ENCODE measurements around the gene POU6F2. TPM values are rescaled to one million over a fixed set of nuclear protein-coding genes. Genes with fewer than 3 reads are reported as not detected.

The POU6F2 gene
- total RNA-seq, 1 experiment from 2014 or later, result 0.64 TPM

DNA sequence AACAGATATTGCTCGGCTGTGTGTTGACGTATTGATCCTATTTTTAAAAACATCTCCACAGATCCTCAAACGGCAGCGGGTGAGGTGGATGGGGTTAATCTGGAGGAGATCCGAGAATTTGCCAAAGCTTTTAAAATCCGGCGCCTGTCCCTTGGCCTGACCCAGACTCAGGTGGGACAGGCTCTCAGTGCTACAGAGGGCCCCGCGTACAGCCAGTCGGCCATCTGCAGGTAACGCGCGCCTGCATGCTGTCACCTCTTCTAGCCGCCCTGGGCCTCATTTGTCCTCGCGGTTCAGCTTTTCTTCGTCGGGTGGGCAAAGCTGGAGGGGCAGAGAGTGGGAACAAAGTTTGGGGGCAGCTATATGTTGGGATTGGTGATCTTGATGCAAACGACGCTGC, 482.8 kb downstream of the POU6F2 start:
- Mint-ChIP-seq H3K4me1 (ENCODE audit: low read depth, unreplicated experiment) (peaks cover 10% of the 10 kb centered on the region), H3K27me3 (ENCODE audit: unreplicated experiment) (peaks cover 18% of the 10 kb centered on the region), H3K36me3 (ENCODE audit: insufficient read depth, unreplicated experiment) (no peaks in the 10 kb centered on the region), H3K4me3 (ENCODE audit: low read depth, unreplicated experiment) (no peak overlapping the region), H3K9me3 (ENCODE audit: low read depth, unreplicated experiment) (no peaks in the 10 kb centered on the region), H3K27ac (ENCODE audit: unreplicated experiment) (no peak overlapping the region)
- TF ChIP-seq, protein P1, sequence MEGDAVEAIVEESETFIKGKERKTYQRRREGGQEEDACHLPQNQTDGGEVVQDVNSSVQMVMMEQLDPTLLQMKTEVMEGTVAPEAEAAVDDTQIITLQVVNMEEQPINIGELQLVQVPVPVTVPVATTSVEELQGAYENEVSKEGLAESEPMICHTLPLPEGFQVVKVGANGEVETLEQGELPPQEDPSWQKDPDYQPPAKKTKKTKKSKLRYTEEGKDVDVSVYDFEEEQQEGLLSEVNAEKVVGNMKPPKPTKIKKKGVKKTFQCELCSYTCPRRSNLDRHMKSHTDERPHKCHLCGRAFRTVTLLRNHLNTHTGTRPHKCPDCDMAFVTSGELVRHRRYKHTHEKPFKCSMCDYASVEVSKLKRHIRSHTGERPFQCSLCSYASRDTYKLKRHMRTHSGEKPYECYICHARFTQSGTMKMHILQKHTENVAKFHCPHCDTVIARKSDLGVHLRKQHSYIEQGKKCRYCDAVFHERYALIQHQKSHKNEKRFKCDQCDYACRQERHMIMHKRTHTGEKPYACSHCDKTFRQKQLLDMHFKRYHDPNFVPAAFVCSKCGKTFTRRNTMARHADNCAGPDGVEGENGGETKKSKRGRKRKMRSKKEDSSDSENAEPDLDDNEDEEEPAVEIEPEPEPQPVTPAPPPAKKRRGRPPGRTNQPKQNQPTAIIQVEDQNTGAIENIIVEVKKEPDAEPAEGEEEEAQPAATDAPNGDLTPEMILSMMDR (IDR thresholded peaks at IDR 0.05; ENCODE audit: unreplicated experiment), result no peak
- no peak for DNase-seq
- CTCF ChIA-PET, result no interaction called here
- BruUV-seq (replicated peaks), result no TSS peak
- intact Hi-C loops (cut with micrococcal nuclease; ENCODE audit: unreplicated experiment), result no loop called here

GRCh38 chr7:39461263-39461820, 483.6 kb downstream of the POU6F2 start:
- Mint-ChIP-seq H3K27me3 (ENCODE audit: unreplicated experiment) (peaks cover 18% of the 10 kb centered on the region), H3K9me3 (ENCODE audit: low read depth, unreplicated experiment) (no peaks in the 10 kb centered on the region)
- intact Hi-C loops (cut with micrococcal nuclease; ENCODE audit: unreplicated experiment), result no loop called here

DNA sequence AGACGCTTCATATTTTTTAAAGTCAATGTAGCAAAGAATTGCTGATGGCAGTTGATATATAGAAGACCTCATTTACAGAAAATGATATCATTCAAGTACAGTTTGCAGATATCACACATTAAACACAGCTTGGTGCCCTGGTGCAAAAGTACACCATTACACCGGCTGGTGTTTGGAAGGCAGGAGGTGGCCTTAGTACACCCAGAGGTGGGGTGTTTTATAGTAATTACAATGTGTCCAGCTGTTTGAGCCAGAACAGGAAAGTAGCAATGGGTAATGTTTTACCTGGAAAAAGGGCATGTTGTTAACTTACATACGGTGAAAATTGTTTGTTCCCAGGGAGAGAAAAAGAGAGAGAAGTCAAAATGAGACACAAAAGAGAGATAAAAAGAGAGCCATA, 485.5 kb downstream of the POU6F2 start:
- intact Hi-C loops (cut with micrococcal nuclease; ENCODE audit: unreplicated experiment), result no loop called here
- TF ChIP-seq, protein P1 (IDR thresholded peaks at IDR 0.05; ENCODE audit: unreplicated experiment), result no peak
- no peaks in the 10 kb centered on the region for H3K9me3 Mint-ChIP-seq (ENCODE audit: low read depth, unreplicated experiment)

More at GRCh38 chr7:39461263-39461820, 483.6 kb downstream of the POU6F2 start:
- CTCF ChIA-PET, result no interaction called here
- H3K36me3 Mint-ChIP-seq (ENCODE audit: insufficient read depth, unreplicated experiment), result no peaks in the 10 kb centered on the region
- no TSS peak for BruUV-seq (replicated peaks)
- DNase-seq, result no peak
- no peak overlapping the region for H3K27ac Mint-ChIP-seq (ENCODE audit: unreplicated experiment)
- TF ChIP-seq, protein P1 (IDR thresholded peaks at IDR 0.05; ENCODE audit: unreplicated experiment), result no peak
- H3K4me3 Mint-ChIP-seq (ENCODE audit: low read depth, unreplicated experiment), result no peak overlapping the region
- H3K4me1 Mint-ChIP-seq (ENCODE audit: low read depth, unreplicated experiment), result peaks cover 15% of the 10 kb centered on the region

DNA sequence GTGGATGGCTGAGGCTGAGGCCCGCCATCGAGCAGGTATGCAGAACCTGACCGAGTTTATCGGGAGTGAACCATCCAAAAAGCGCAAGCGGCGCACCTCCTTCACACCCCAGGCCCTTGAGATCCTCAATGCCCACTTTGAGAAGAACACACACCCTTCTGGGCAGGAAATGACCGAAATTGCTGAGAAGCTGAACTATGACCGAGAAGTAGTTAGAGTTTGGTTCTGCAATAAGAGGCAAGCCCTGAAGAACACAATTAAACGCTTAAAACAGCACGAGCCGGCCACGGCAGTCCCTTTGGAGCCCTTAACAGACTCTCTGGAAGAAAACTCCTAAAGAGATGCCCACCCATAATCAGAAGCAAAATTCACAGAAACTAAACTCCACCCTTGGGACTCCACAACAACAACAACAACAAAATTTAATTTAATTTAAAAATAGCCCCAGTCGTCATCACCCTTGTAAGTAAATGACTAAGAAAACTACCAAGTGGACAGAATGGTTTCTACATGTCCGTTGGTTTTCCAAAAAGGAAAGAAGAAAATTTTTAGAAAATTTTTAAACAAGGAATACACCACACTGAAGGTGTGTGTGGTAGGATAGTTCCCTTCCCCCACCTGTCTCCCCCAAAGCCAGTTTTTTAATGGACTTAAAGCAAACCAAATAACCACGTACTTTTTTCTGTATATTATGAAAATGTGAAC, 486.8 kb downstream of the POU6F2 start:
- H3K36me3 Mint-ChIP-seq (ENCODE audit: insufficient read depth, unreplicated experiment), result no peaks in the 10 kb centered on the region
- H3K4me1 Mint-ChIP-seq (ENCODE audit: low read depth, unreplicated experiment), result peaks cover 15% of the 10 kb centered on the region
- DNase-seq, result no peak

More for the DNA sequence above, 485.5 kb downstream of the POU6F2 start:
- H3K36me3 Mint-ChIP-seq (ENCODE audit: insufficient read depth, unreplicated experiment), result no peaks in the 10 kb centered on the region
- peaks cover 15% of the 10 kb centered on the region for H3K27me3 Mint-ChIP-seq (ENCODE audit: unreplicated experiment)
- H3K4me3 Mint-ChIP-seq (ENCODE audit: low read depth, unreplicated experiment), result no peak overlapping the region
- peak overlapping the region; percentile 7 for H3K27ac Mint-ChIP-seq (ENCODE audit: unreplicated experiment)
- CTCF ChIA-PET, result no interaction called here
- no TSS peak for BruUV-seq (replicated peaks)
- peaks cover 15% of the 10 kb centered on the region for H3K4me1 Mint-ChIP-seq (ENCODE audit: low read depth, unreplicated experiment)
- DNase-seq, result no peak

More for the DNA sequence above, 486.8 kb downstream of the POU6F2 start:
- no TSS peak for BruUV-seq (replicated peaks)
- Mint-ChIP-seq H3K4me3 (ENCODE audit: low read depth, unreplicated experiment) (peak overlapping the region; percentile 36), H3K27ac (ENCODE audit: unreplicated experiment) (no peak overlapping the region), H3K27me3 (ENCODE audit: unreplicated experiment) (peaks cover 3% of the 10 kb centered on the region), H3K9me3 (ENCODE audit: low read depth, unreplicated experiment) (no peaks in the 10 kb centered on the region)
- intact Hi-C loops (cut with micrococcal nuclease; ENCODE audit: unreplicated experiment), result loop anchor here (1.0 to 5.0 kb wide), 4 partner anchors 389 to 1067 kb away; no protein-coding TSS in a partner anchor
- CTCF ChIA-PET, result no interaction called here
- TF ChIP-seq, protein P1 (IDR thresholded peaks at IDR 0.05; ENCODE audit: unreplicated experiment), result no peak
